HepG2 (cell line): Measurements from ENCODE around the gene KCNJ2. TPM values are rescaled to one million over a fixed set of nuclear protein-coding genes. Genes with fewer than 3 reads are reported as not detected.

ENCODE experiments used
- ATAC-seq: fragments of 200-7000 bp; cut with Tn5 transposase; 3 replicates; pipeline ENCODE4 v1.9.1; 2020; ENCODE audit warnings: mild to moderate bottlenecking, moderate library complexity
- BruUV-seq: library from RNA; stranded (reverse); fragments of 400-500 nt; replicated peaks from 2 replicates; lab custom pipeline; 2021; lab: Mats Ljungman, UMichigan
- CTCF ChIA-PET: fragments of 300-600 bp; formaldehyde crosslinking; extraction: SDS; loops from one replicate; lab custom pipeline; 2021; ENCODE audit warnings: low total read pairs, inconsistent platforms, low intra/inter-chr PET ratio; lab: Yijun Ruan, JAX
- POLR2A ChIA-PET: fragments of 350-600 bp; sonication (Branson Sonifier 250); formaldehyde crosslinking; loops from one replicate; lab custom pipeline; 2020; ENCODE audit warnings: antibody characterized with exemption, inconsistent platforms; lab: Yijun Ruan, JAX
- DNase-seq: peaks from one replicate; pipeline ENCODE4 v3.0.0-alpha.2; 2015; ENCODE audit warnings: low spot score
- FAIRE-seq: peaks from 3 replicates; lab custom pipeline; 2011; peaks lifted over from hg19 to GRCh38; lab: Jason Lieb, UNC
- H2AFZ ChIP-seq: one replicate; pipeline ENCODE4 v1.6.1; 2011; ENCODE audit warnings: low read length, inconsistent platforms
- H3K27ac ChIP-seq: fragments of 300-600 bp; 3 replicates; pipeline ENCODE4 v1.8.0; 2011; ENCODE audit warnings: mixed run types, mild to moderate bottlenecking, mixed read lengths, low read length, inconsistent platforms; ENCODE audit not compliant: insufficient read depth; ENCODE audit errors: extremely low read length
- H3K27me3 ChIP-seq, 2 experiments: fragments of 200-600 bp in 1 of 2; 2 replicates in 1 of 2; 3 replicates in 1 of 2; pipeline versions ENCODE4 v1.6.0 to v1.8.0; 2011; ENCODE audit warnings: low read length in 2 of 2, mild to moderate bottlenecking in 2 of 2, moderate library complexity in 2 of 2, inconsistent platforms in 1 of 2; ENCODE audit not compliant: insufficient read depth in 2 of 2, control insufficient read depth in 1 of 2
- H3K36me3 ChIP-seq, 2 experiments: fragments of 200-600 bp in 1 of 2; replicated peaks in 1 of 2; 2 replicates in 1 of 2; 3 replicates in 1 of 2; pipeline versions ENCODE4 v1.5.1 to v1.8.0; 2011; ENCODE audit warnings: low read length in 2 of 2, inconsistent platforms in 1 of 2; ENCODE audit not compliant: insufficient read depth in 2 of 2, control insufficient read depth in 1 of 2
- H3K4me1 ChIP-seq: 2 replicates; pipeline ENCODE4 v1.5.1; 2012; ENCODE audit warnings: low read length, inconsistent platforms; ENCODE audit not compliant: insufficient read depth
- H3K4me2 ChIP-seq: 2 replicates; pipeline ENCODE4 v1.6.0; 2011; ENCODE audit warnings: low read depth, low read length, inconsistent platforms
- H3K4me3 ChIP-seq, 3 experiments: fragments of 200-600 bp in 1 of 3; sonication (generic), shearing (Covaris generic) in 1 of 3; replicated peaks in 1 of 3; 2 replicates each; pipeline ENCODE4 v1.5.1; 2011 to 2016; ENCODE audit warnings: low read length in 3 of 3, inconsistent platforms in 2 of 3, low read depth in 2 of 3, mild to moderate bottlenecking in 2 of 3, control low read depth in 1 of 3, mixed read lengths in 1 of 3; ENCODE audit not compliant: insufficient read depth in 1 of 3
- H3K79me2 ChIP-seq: one replicate; pipeline ENCODE4 v1.6.1; 2011; ENCODE audit warnings: low read length, inconsistent platforms; ENCODE audit not compliant: insufficient read depth
- H3K9ac ChIP-seq: 2 replicates; pipeline ENCODE4 v1.6.0; 2011; ENCODE audit warnings: mild to moderate bottlenecking, low read depth, low read length, inconsistent platforms; ENCODE audit not compliant: insufficient read depth
- H3K9me3 ChIP-seq: 2 replicates; pipeline ENCODE4 v1.5.1; 2012; ENCODE audit warnings: mild to moderate bottlenecking, low read length
- H4K20me1 ChIP-seq: 2 replicates; pipeline ENCODE4 v1.6.0; 2011; ENCODE audit warnings: inconsistent platforms, mild to moderate bottlenecking, low read length, moderate library complexity; ENCODE audit not compliant: insufficient read depth
- FOXO4 ChIP-seq: sonication (generic); formaldehyde crosslinking; conservative IDR thresholded peaks from 2 replicates; pipeline ENCODE4 v1.8.1; 2023; ENCODE audit warnings: missing genetic modification reagents
- GPN1 ChIP-seq: sonication (generic); formaldehyde crosslinking; IDR thresholded peaks from 2 replicates; pipeline ENCODE4 v1.5.1; 2020; ENCODE audit warnings: missing genetic modification reagents, borderline replicate concordance
- TEF ChIP-seq: sonication (generic); formaldehyde crosslinking; IDR thresholded peaks from 2 replicates; pipeline ENCODE4 v1.5.0; 2020; ENCODE audit warnings: missing genetic modification reagents
- ZNF160 ChIP-seq: sonication (generic); formaldehyde crosslinking; IDR thresholded peaks from 2 replicates; pipeline ENCODE4 v1.8.0; 2022; ENCODE audit warnings: mild to moderate bottlenecking, inconsistent platforms, missing genetic modification reagents
- ZNF17 ChIP-seq: sonication (generic); formaldehyde crosslinking; IDR thresholded peaks from 2 replicates; pipeline ENCODE4 v1.5.0; 2020; ENCODE audit warnings: mild to moderate bottlenecking, missing genetic modification reagents
- ZNF335 ChIP-seq: sonication (generic); formaldehyde crosslinking; IDR thresholded peaks from 2 replicates; pipeline ENCODE4 v1.4.0; 2020; ENCODE audit warnings: missing genetic modification reagents
- ZNF468 ChIP-seq: sonication (generic); formaldehyde crosslinking; IDR thresholded peaks from 2 replicates; pipeline ENCODE4 v1.8.0; 2022; ENCODE audit warnings: mild to moderate bottlenecking, moderate library complexity, missing genetic modification reagents
- ZNF513 ChIP-seq: sonication (generic); formaldehyde crosslinking; conservative IDR thresholded peaks from 2 replicates; pipeline ENCODE4 v1.5.0; 2020; ENCODE audit warnings: missing genetic modification reagents
- WGBS: methylation state at CpG from one replicate; pipeline ENCODE4 v1.1.6; 2017; ENCODE audit warnings: low lambda C conversion rate; 5-methylcytosine and 5-hydroxymethylcytosine counted together
- in situ Hi-C: cut with HindIII; loops from 2 replicates; pipeline ENCODE4 v1.10.0; 2017; ENCODE audit warnings: low pct_unique_long_range_greater_than_20kb; ENCODE audit not compliant: extremely low pct_ligation_motif_present
- intact Hi-C: fragments of 100-400 bp; cut with micrococcal nuclease; formaldehyde crosslinking; loops from one replicate; pipeline ENCODE4 v1.10.0; 2022; ENCODE audit not compliant: unreplicated experiment
- polyA plus RNA-seq, 8 experiments: library from polyadenylated mRNA; depleted of rRNA in 3 of 8; stranded (reverse) in 7 of 8; unstranded in 1 of 8; fragments of >200 nt; fragmentation: Illumina TruSeq in 4 of 8; extraction: Trizol in 4 of 8; gene quantifications; 2 replicates each; pipeline versions ENCODE4 v1.2.1 to v1.2.3, GENCODE V29; 2011 to 2016; ENCODE audit warnings: low read depth in 4 of 8, missing spikeins in 1 of 8, mixed read lengths in 1 of 8; ENCODE audit not compliant: insufficient read depth in 1 of 8
- total RNA-seq, 5 experiments: library from RNA; depleted of rRNA; stranded (reverse); fragments of >200 nt; fragmentation: Illumina TruSeq; extraction: Trizol; gene quantifications; 2 replicates each; pipeline ENCODE4 v1.2.3, GENCODE V29; 2016; ENCODE audit warnings: low read depth in 1 of 5
- TF ChIP-seq, protein P1 (sequence below): IDR thresholded peaks from 2 replicates; pipeline ENCODE4 v1.6.1; 2016; ENCODE audit warnings: missing biosample characterization, missing genetic modification reagents, low read depth

Gene KCNJ2
- total and polyA plus RNA-seq, 2 of the 13 experiments (the other 11 are each of a cell fraction or from before 2014, with no cell fraction given), result not detected

GRCh38 chr17:70138291-70138865 is 31.0 kb upstream of the KCNJ2 start:
- no peak for FAIRE-seq

More at GRCh38 chr17:70138291-70138865, 31.0 kb upstream of the KCNJ2 start:
- no peak overlapping the region for H3K27ac ChIP-seq
- ATAC-seq (no peak), DNase-seq (no peak)
- TF ChIP-seq ZNF513 (CRISPR knock-in tag) (no peak), TEF (no peak), ZNF17 (CRISPR knock-in tag) (no peak), FOXO4 (CRISPR knock-in tag) (no peak), ZNF468 (CRISPR knock-in tag) (no peak), GPN1 (CRISPR knock-in tag) (no peak), ZNF335 (no peak), ZNF160 (CRISPR knock-in tag) (no peak)
- TF ChIP-seq, protein P1, sequence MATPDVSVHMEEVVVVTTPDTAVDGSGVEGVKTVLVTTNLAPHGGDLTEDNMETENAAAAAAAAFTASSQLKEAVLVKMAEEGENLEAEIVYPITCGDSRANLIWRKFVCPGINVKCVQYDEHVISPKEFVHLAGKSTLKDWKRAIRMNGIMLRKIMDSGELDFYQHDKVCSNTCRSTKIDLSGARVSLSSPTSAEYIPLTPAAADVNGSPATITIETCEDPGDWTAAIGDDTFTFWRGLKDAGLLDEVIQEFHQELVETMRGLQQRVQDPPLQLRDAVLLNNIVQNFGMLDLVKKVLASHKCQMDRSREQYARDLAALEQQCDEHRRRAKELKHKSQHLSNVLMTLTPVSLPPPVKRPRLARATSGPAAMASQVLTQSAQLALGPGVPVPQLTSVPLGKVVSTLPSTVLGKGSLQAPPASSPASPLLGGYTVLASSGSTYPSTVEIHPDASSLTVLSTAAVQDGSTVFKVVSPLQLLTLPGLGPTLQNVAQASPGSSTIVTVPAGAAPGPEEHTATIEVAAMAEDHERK, result no peak
- H3K36me3 ChIP-seq, result no peaks in the 10 kb centered on the region
- 15% methylated on average over 3 of the region's 3 CpGs for WGBS
- no TSS peak for BruUV-seq
- H2AFZ ChIP-seq, result no peak overlapping the region
- POLR2A ChIA-PET, result no interaction called here
- no peak overlapping the region for H3K4me3 ChIP-seq
- H3K4me1 ChIP-seq, result no peaks in the 10 kb centered on the region
- H3K79me2 ChIP-seq, result no peaks in the 10 kb centered on the region
- no peak overlapping the region for H3K4me2 ChIP-seq
- no peak overlapping the region for H3K9ac ChIP-seq
- in situ Hi-C loops (no loop called here), intact Hi-C loops (no loop called here)
- no peaks in the 10 kb centered on the region for H3K27me3 ChIP-seq
- H4K20me1 ChIP-seq, result no peaks in the 10 kb centered on the region
- H3K9me3 ChIP-seq, result no peaks in the 10 kb centered on the region
- CTCF ChIA-PET, result no interaction called here
